K562 (cell line): Measurements from ENCODE around the gene CLEC4M. TPM values are rescaled to one million over a fixed set of nuclear protein-coding genes. Genes with fewer than 3 reads are reported as not detected.
A peak's percentile ranks its signal among the peaks of the same experiment; 100 is the strongest.

Experiments used
- ATAC-seq: fragments of 200-7000 bp; cut with Tn5 transposase; 3 replicates; pipeline ENCODE4 v1.9.1; 2020; ENCODE audit warnings: moderate library complexity
- BruUV-seq: library from RNA; stranded (reverse); fragments of 400-500 nt; replicated peaks from 2 replicates; lab custom pipeline; 2021; lab: Mats Ljungman, UMichigan
- CTCF ChIA-PET: fragments of 300-600 bp; formaldehyde crosslinking; extraction: SDS; loops from one replicate; lab custom pipeline; 2021; ENCODE audit warnings: low intra/inter-chr PET ratio; lab: Yijun Ruan, JAX
- POLR2A ChIA-PET: fragments of 300-600, 350-650 bp; sonication (Branson Sonifier 250); formaldehyde crosslinking; extraction: SDS; loops from one replicate; lab custom pipeline; 2021; ENCODE audit warnings: antibody characterized with exemption, inconsistent platforms; lab: Yijun Ruan, JAX
- DNase-seq, 4 experiments: peaks; one replicate each; pipeline versions ENCODE4 v3.0.0 to v3.0.0-alpha.2; 2011 to 2018; ENCODE audit warnings: low spot score in 3 of 4, mixed read lengths in 3 of 4; ENCODE audit errors: extremely low read depth in 1 of 4
- FAIRE-seq: peaks from 2 replicates; lab custom pipeline; 2011; peaks lifted over from hg19 to GRCh38; lab: Jason Lieb, UNC
- H2AFZ ChIP-seq: 2 replicates; pipeline ENCODE4 v1.6.0; 2011; ENCODE audit warnings: low read depth, low read length, control low read depth, inconsistent platforms
- H3K27ac ChIP-seq: fragments of 200-600 bp; 3 replicates; pipeline ENCODE4 v1.8.0; 2011; ENCODE audit warnings: low read depth, mild to moderate bottlenecking, control low read depth, inconsistent platforms, low read length, moderate library complexity, mixed read lengths; ENCODE audit errors: extremely low read depth
- H3K27me3 ChIP-seq, 2 experiments: fragments of 300-600 bp in 1 of 2; 2 replicates in 1 of 2; 3 replicates in 1 of 2; pipeline versions ENCODE4 v1.6.0 to v1.8.0; 2011; ENCODE audit warnings: inconsistent platforms in 2 of 2, low read length in 2 of 2, mild to moderate bottlenecking in 1 of 2, mixed read lengths in 1 of 2, moderate library complexity in 1 of 2; ENCODE audit not compliant: control insufficient read depth in 2 of 2, insufficient read depth in 2 of 2
- H3K36me3 ChIP-seq: fragments of 300-600 bp; 3 replicates; pipeline ENCODE4 v1.8.0; 2011; ENCODE audit warnings: mild to moderate bottlenecking, low read length, inconsistent platforms; ENCODE audit not compliant: control insufficient read depth, insufficient read depth
- H3K4me1 ChIP-seq, 2 experiments: fragments of 200-600 bp in 1 of 2; replicated peaks in 1 of 2; 2 replicates in 1 of 2; 3 replicates in 1 of 2; pipeline versions ENCODE4 v1.5.1 to v1.8.0; 2011; ENCODE audit warnings: inconsistent platforms in 2 of 2, low read length in 2 of 2, mild to moderate bottlenecking in 1 of 2, mixed read lengths in 1 of 2, moderate library complexity in 1 of 2; ENCODE audit not compliant: control insufficient read depth in 2 of 2, insufficient read depth in 2 of 2
- H3K4me2 ChIP-seq: 2 replicates; pipeline ENCODE4 v1.6.1; 2011; ENCODE audit warnings: low read length, control low read depth, inconsistent platforms, mixed read lengths; ENCODE audit not compliant: insufficient read depth
- H3K4me3 ChIP-seq: fragments of 200-600 bp; sonication (generic), shearing (Covaris generic); 2 replicates; pipeline ENCODE4 v1.5.1; 2016; ENCODE audit warnings: control low read depth, inconsistent platforms
- H3K79me2 ChIP-seq: fragments of 200-600 bp; 3 replicates; pipeline ENCODE4 v1.8.0; 2011; ENCODE audit warnings: low read length, inconsistent platforms; ENCODE audit not compliant: control insufficient read depth, insufficient read depth
- H3K9ac ChIP-seq, 2 experiments: 2 replicates each; pipeline versions ENCODE4 v1.6.0 to v1.6.1; 2011; ENCODE audit warnings: low read depth in 2 of 2, low read length in 2 of 2, control low read depth in 1 of 2, inconsistent platforms in 1 of 2, mild to moderate bottlenecking in 1 of 2, mixed read lengths in 1 of 2; ENCODE audit not compliant: insufficient read depth in 1 of 2
- H3K9me1 ChIP-seq: one replicate; pipeline ENCODE4 v1.6.0; 2011; ENCODE audit warnings: inconsistent platforms, mild to moderate bottlenecking, low read length, moderate library complexity; ENCODE audit not compliant: control insufficient read depth, insufficient read depth
- H3K9me3 ChIP-seq: replicated peaks from 2 replicates; pipeline ENCODE4 v1.5.1; 2011; ENCODE audit warnings: low read depth, low read length, inconsistent platforms; ENCODE audit not compliant: control insufficient read depth, insufficient read depth
- H4K20me1 ChIP-seq: replicated peaks from 2 replicates; pipeline ENCODE4 v1.6.1; 2011; ENCODE audit warnings: low read length, inconsistent platforms, mixed read lengths; ENCODE audit not compliant: control insufficient read depth, insufficient read depth
- MEIS2 ChIP-seq: fragments of 450-650 bp; IDR thresholded peaks from 2 replicates; pipeline ENCODE4 v1.6.1; 2014; ENCODE audit warnings: mild to moderate bottlenecking; ENCODE audit not compliant: partially characterized antibody
- NCOR1 ChIP-seq: fragments of 450-650 bp; IDR thresholded peaks from 2 replicates; pipeline ENCODE4 v1.6.1; 2016; ENCODE audit warnings: mild to moderate bottlenecking, moderate library complexity
- WGBS: fragments of 100-300 bp; shearing (Covaris generic); methylation state at CpG from one replicate; pipeline ENCODE4 v1.1.6; 2016; ENCODE audit warnings: low coverage, mixed read lengths; ENCODE audit not compliant: insufficient coverage; ENCODE audit errors: missing lambda C conversion rate; 5-methylcytosine and 5-hydroxymethylcytosine counted together
- in situ Hi-C: fragments of 300-500 bp; cut with MboI; formaldehyde crosslinking; loops from 4 replicates; pipeline ENCODE4 v1.15.0; 2018; ENCODE audit warnings: inconsistent platforms, mixed read lengths
- intact Hi-C: fragments of 100-400 bp; cut with micrococcal nuclease; formaldehyde crosslinking; loops from 2 replicates; pipeline ENCODE4 v1.14.2; 2022
- polyA plus RNA-seq, 8 experiments: library from polyadenylated mRNA; depleted of rRNA in 4 of 8; stranded (reverse) in 5 of 8; unstranded in 3 of 8; fragments of >200 nt; fragmentation: Nextera tagmentation in 2 of 8; fragmentation: Illumina TruSeq in 1 of 8; extraction: Ambion mirVana in 2 of 8; extraction: Trizol in 1 of 8; gene quantifications; 2 replicates each; pipeline versions ENCODE4 v1.2.1 to v1.2.3, GENCODE V29; 2011 to 2014; ENCODE audit warnings: inconsistent platforms in 1 of 8, missing spikeins in 1 of 8
- total RNA-seq, 7 experiments: library from RNA; depleted of rRNA in 6 of 7; stranded (reverse); fragments of >200 nt in 6 of 7; fragmentation: Illumina TruSeq in 2 of 7; extraction: Trizol in 2 of 7; gene quantifications; 2 replicates each; pipeline versions ENCODE4 v1.2.1 to v1.2.3, GENCODE V29; 2011 to 2021; ENCODE audit warnings: low replicate concordance in 1 of 7
- TF ChIP-seq, protein P1 (sequence below): fragments of 450-650 bp; IDR thresholded peaks from 2 replicates; pipeline ENCODE4 v1.6.1; 2016
- TF ChIP-seq, protein P2 (sequence below): fragments of 200-400 bp; formaldehyde crosslinking; IDR thresholded peaks from 2 replicates; pipeline ENCODE4 v1.6.1; 2017; ENCODE audit warnings: mild to moderate bottlenecking, low read depth, low read length, moderate library complexity

CLEC4M gene
- total and polyA plus RNA-seq, 9 of the 15 experiments (the other 6 are each of a cell fraction or from before 2014, with no cell fraction given): 0.08 to 0.18 TPM; not detected in 7

DNA sequence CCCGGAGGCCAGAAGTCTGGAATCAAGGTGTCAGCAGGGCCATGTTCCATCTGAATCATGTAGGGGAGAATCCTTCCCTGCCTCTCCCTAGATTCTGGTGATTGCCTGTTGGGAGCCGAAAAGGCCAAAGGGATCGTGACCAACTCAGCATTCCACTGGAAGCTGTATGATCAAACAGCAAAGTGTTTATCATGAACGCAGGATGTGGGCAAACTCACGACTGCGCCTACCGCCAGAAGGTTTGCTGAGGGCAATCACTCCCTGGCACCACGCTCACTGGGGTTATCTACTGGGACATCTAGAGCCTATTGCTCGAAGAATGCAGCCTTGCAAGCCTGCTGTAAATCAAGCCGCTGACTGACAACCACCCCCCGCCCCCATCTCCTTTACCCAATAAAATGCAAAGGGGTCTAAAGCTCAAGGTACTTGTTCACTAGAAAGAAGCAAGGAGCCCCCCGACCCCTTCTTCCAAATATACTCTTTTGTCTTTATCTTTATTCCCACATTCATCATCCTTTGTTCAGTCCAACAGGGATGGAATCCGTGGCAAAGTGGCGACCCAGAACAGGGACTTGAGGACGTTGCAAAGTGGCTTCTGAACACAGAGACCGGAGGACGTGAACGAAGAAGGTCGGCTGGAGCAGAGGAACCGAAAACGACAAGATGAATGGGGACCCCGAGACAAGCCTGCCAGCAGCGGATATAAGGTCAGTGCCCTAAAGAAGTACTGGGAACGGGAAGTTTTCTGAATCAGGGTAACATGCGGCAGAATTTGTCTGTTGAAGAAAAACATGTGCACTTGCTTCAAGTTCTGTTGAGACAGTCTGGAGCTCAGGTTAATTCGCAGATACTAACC, 16.8 kb downstream of the CLEC4M start:
- BruUV-seq: no TSS peak
- Histone ChIP-seq H3K27ac (no peak overlapping the region), H3K4me3 (no peak overlapping the region), H3K9me3 (no peaks in the 10 kb centered on the region), H3K9me1 (no peaks in the 10 kb centered on the region)
- POLR2A ChIA-PET: interaction anchor here (0.6 kb wide), 1 partner anchor 11 kb away, joined by 3 read pairs; no protein-coding TSS in a partner anchor
- intact Hi-C loops: no loop called here
- WGBS: 2% methylated on average over 26 of the region's 26 CpGs
- ATAC-seq: no peak
- TF ChIP-seq NCOR1 (no peak), MEIS2 (peak; percentile 43)
- TF ChIP-seq, protein P1, sequence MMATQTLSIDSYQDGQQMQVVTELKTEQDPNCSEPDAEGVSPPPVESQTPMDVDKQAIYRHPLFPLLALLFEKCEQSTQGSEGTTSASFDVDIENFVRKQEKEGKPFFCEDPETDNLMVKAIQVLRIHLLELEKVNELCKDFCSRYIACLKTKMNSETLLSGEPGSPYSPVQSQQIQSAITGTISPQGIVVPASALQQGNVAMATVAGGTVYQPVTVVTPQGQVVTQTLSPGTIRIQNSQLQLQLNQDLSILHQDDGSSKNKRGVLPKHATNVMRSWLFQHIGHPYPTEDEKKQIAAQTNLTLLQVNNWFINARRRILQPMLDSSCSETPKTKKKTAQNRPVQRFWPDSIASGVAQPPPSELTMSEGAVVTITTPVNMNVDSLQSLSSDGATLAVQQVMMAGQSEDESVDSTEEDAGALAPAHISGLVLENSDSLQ: peak; percentile 61
- TF ChIP-seq, protein P2, sequence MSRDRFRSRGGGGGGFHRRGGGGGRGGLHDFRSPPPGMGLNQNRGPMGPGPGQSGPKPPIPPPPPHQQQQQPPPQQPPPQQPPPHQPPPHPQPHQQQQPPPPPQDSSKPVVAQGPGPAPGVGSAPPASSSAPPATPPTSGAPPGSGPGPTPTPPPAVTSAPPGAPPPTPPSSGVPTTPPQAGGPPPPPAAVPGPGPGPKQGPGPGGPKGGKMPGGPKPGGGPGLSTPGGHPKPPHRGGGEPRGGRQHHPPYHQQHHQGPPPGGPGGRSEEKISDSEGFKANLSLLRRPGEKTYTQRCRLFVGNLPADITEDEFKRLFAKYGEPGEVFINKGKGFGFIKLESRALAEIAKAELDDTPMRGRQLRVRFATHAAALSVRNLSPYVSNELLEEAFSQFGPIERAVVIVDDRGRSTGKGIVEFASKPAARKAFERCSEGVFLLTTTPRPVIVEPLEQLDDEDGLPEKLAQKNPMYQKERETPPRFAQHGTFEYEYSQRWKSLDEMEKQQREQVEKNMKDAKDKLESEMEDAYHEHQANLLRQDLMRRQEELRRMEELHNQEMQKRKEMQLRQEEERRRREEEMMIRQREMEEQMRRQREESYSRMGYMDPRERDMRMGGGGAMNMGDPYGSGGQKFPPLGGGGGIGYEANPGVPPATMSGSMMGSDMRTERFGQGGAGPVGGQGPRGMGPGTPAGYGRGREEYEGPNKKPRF: no peak
- TF ChIP-seq, all 486 proteins: peak for 2
- DNase-seq: no peak
- Histone ChIP-seq H3K4me2 (no peak overlapping the region), H3K27me3 (peaks cover 39 to 51% of the 10 kb centered on the region in 2 experiments), H3K79me2 (no peaks in the 10 kb centered on the region), H3K9ac (no peak overlapping the region), H4K20me1 (no peaks in the 10 kb centered on the region), H2AFZ (no peak overlapping the region), H3K36me3 (no peaks in the 10 kb centered on the region), H3K4me1 (no peaks in the 10 kb centered on the region)
- CTCF ChIA-PET: no interaction called here
- in situ Hi-C loops: no loop called here
- peak; percentile 48 for FAIRE-seq
